Activated CD8-positive, alpha-beta memory T cell treated with anti-CD3 and anti-CD28 coated beads for 4 hours (primary cell): ENCODE data around the gene TRABD2A.
"Not testable (repeated sequence)": the region's sequence is repeated elsewhere in the genome, so short reads cannot be mapped to it uniquely, and the experiment has no call there.

ENCODE experiments used
- DNase-seq, 2 donors: peaks; one replicate each; pipeline ENCODE4 v3.0.0-alpha.2; 2020; ENCODE audit warnings: low read depth in 2 of 2

Gene TRABD2A

DNA sequence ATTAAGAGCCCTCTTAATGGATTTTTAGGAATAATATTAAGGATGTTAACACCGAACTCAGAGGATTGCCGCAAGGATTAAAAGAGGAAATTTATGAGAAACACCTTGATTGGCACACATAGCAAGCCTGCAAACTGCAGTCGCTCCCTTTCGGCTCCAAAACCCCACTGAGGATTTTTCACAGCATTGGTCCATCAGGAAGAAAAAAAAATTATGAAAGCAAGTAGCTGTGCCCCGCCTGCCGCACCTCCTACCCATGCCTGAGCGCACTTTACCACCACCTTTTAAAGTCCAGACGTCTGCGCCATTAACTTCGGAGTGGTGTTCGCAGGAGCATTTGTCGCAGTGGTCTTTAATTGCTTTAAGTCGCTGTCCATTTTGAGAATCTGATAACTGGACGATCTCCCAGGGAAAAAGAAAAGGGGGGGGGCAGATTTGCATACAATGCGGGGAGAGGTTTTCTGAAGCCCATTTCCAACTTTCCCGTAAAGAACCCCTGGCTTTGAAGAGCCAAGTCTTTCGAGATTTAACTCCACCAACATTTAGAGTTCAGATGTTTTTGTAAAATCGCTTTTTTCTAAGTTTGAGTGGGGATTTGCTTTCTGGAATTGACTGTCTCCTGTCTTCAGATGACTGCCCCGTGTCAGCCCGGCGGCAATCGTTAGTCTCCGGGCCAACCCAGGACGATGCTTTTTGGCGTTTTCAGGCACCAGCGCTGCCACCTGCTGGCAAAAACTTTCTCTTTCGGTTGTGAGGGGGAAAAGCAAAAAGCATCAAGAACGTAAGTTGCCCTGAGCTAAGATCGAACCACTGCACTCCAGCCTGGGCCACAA lies 913 bp upstream of the TRABD2A start:
- peak; percentile 72 to 73 for DNase-seq

DNA sequence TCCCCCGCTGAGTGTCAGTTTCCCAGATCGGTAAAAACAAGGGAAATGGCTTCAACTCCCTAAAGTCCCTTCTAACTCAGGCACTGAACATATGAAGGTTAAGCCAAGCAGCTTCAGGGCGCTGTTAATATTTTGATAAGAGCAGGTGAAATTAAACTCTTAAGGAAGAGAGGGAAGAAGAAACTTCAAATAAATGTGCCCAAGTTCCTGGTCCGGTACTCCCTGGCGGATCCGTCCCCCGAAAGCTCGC lies 564 bp downstream of the TRABD2A start:
- no peak for DNase-seq

GRCh38 chr2:84879584-84880394 lies 1.1 kb downstream of the TRABD2A start:
- no peak for DNase-seq

GRCh38 chr2:84878896-84879583 lies 1.8 kb downstream of the TRABD2A start:
- no peak for DNase-seq

GRCh38 chr2:84878459-84878858 lies 2.4 kb downstream of the TRABD2A start:
- no peak for DNase-seq

DNA sequence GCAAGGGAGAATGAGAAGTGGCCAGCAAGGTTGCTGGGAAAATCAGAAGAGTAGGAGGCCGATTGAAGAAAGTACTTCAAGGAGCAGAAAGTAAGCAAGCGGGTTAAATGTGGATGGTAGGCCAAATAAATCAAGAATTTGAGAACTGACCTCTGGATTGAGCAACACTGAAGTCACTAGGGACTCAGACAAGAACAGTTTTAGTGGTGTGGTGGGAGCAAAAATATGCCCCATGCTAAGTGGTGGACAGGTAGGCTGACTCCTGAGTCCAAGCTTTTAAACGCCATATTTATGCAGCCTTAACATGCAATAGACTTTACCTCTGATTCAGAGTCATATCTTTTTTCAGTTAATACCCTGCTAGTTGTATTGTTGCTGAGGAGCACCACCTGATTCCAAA lies 4.5 kb downstream of the TRABD2A start:
- no peak for DNase-seq

GRCh38 chr2:84875619-84876018 lies 5.3 kb downstream of the TRABD2A start:
- not testable (repeated sequence) for DNase-seq

DNA sequence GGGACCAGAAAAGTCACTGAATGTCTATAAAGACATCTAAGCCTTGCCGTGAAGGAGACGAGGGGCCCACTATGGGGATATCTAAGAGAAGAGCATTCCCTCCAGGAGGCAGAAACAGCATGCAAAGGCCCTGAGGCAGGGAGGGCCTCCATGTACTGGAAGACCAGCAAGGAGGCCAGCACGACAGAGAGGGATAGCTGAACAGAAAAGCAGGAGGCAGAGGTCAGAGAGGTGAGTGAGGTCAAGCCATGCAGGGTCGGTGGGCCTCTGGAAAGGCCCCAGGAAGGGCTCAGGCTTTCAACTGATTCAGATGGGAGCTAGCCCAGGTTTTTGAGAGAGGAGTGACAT lies 5.7 kb downstream of the TRABD2A start:
- DNase-seq = no peak

DNA sequence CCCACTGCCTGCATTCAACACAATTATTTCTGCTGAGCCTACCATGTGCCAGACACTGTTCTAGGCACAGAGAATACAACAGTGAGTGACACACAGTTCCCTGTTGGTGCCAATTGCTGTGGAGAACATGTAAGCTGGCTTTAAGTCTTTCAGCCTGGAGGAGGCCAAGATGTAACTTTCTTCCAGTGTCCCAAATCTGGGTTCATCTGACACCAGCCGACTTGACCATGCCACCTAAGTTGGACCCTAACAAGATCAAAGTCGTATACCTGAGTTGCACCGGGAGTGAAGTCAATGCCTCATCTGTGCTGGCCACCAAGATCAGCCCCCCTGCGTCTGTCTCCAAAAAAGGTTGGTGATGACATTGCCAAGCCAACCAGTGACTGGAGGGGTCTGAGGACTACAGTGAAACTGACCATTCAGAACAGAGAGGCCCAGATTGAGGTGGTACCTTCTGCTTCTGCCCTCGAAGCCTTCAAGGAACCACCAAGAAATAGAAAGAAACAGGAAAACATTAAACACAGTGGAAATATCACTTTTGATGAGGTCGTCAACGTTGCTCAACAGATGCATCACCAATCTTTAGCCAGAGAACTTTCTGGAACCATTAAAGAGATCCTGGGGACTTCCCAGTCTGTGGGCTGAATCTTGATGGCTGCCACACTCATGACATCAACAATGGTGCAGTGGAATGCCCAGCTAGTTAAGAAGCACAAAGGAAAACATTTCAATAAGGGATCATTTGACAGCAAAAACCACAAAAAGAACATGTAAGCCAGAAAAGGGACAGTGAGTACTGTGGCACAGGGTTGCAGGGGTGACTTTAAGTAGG lies 6.3 kb downstream of the TRABD2A start:
- no peak for DNase-seq

DNA sequence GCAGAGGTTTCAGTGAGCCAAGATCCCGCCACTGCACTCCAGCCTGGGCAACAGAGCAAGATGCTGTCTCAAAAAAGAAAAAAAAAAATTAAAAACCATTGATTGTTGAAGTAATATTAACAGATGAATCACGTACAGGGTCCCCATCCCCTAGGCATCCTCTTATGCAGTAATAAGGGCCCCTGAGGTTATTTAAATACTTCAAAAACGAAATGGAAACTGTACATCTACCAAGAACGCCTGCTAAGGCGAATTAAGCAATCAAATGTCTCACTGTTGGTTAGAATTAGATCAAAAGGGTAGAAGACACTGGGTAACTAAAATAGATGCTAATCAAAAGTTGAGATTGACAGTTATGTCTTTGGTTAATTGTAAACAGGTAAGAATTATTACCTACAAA lies 7.5 kb downstream of the TRABD2A start:
- DNase-seq = no peak

- DNase-seq = not testable (repeated sequence)
Observed at GRCh38 chr2:84872691-84873090, 8.2 kb downstream of the TRABD2A start.

DNA sequence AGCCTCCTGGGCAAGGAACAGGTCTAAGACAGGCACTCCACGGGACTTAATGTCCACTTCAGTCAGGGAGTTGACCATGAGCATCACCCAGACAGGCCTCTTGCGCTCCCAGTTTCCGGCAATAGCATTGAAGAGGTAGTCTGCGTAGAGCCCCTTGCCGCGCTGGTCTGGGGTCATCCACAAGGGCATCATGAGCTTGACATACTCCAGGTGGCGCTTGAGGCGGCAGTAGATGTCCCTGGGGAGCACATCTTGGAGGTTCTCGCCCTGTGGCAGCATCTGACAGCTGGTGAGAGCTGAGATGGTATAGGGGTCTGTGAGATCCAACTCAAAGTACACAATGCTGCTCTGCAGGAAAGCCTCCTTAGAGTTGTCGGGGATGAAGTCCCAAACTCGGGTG lies 10.6 kb downstream of the TRABD2A start:
- DNase-seq = no peak

GRCh38 chr2:84868327-84868726 lies 12.6 kb downstream of the TRABD2A start:
- DNase-seq = not testable (repeated sequence)

GRCh38 chr2:84866122-84866521 lies 14.8 kb downstream of the TRABD2A start:
- no peak for DNase-seq

- no peak for DNase-seq
Observed at GRCh38 chr2:84865181-84865783, 15.6 kb downstream of the TRABD2A start.

- no peak for DNase-seq
Observed at GRCh38 chr2:84862006-84862405, 18.9 kb downstream of the TRABD2A start.

- DNase-seq = no peak
Observed at GRCh38 chr2:84861539-84861938, 19.3 kb downstream of the TRABD2A start.

DNA sequence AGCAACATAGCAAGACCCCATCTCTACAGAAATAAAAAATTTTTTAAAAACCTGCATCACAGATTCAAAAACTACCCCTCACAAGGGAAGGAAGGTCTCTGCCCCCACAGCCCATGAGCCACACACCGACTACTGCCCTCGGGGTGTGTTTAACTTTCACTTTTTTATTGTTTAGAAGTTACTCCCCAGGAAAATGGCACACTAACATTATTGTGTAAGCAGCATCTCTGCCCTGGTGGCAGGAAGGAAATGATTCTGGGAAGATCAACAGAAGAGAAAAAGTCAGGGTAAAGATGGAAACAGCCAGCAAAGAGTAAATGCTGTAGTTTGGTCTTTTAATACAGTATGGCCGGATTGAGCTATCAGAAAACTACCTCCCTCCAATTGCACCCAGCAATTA lies 21.9 kb downstream of the TRABD2A start:
- DNase-seq = no peak

- DNase-seq = no peak
Observed at GRCh38 chr2:84858123-84858522, 22.8 kb downstream of the TRABD2A start.

DNA sequence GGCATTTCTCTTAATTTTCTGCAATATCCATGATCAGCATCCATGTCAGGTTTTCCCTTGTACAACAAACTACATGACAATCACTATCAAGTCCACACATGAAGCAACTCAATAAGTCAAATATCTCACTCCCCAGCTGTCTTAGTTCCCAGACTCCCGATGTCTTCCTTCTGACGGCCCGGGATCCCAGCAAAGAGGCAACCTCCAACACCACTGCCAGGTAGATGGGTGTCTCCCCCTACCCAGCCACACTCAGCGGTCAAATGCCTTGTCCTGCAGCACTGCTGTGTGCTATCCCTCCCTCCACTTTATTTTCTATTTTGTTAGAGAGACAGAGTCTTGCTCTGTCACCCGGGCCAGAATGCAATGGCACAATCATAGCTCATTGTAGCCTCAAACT lies 23.3 kb downstream of the TRABD2A start:
- DNase-seq = no peak

- no peak for DNase-seq
Observed at GRCh38 chr2:84856787-84857186, 24.1 kb downstream of the TRABD2A start.

- no peak for DNase-seq
Observed at GRCh38 chr2:84855731-84856130, 25.2 kb downstream of the TRABD2A start.
